ENCODE results near the gene CACNB2. TPM values are rescaled to one million over a fixed set of nuclear protein-coding genes. Genes with fewer than 3 reads are reported as not detected.

CACNB2 gene
- total and polyA plus RNA-seq, 2 of the 13 experiments (the other 11 are each of a cell fraction or from before 2014, with no cell fraction given): not detected

DNA sequence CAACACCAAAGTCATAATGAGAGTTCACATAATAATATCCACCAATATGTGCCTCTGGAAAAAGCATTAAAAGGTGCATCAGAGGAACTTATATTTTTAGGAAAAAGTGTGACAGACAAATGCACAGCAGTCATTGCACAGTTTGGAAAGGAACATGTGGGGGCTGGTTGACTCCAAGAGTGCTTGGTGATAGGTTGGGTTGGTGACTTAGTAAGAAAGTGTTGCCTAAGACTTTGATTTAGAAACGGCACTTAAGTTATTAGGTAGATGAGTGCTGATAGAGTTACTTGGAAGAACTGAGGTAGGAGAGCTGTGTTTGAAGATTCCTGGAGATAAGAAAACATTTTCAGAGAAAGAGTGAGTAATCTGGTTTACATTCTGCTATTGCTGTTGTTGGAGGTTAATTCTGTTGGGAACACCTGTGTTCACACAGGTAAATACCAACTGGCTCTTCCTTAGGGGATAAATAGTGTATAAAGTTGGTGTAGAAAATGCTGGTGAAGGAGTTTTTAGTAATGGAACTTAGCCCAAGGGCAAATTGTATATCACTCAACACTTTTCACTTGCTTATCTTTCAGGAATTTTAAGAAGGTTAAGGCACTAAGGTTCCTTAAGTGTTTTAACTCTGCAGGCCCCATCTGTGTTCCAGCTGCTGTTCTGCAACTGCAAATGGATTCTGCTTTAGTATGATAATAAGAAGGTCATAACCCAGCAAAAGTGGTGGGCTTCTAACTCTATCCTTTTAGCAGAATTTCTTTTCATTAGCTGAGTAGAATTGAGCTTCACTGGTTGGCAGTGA lies 315.1 kb downstream of the CACNB2 start:
- H3K4me3 ChIP-seq (replicated peaks in 1 of 3; ENCODE audit: insufficient read depth in 1 of 3, low read depth in 2 of 3, low read length in 3 of 3): no peak overlapping the region
- no peaks in the 10 kb centered on the region; a peak in 1 of 5 replicates for H3K27me3 ChIP-seq (ENCODE audit: control insufficient read depth in 1 of 2, insufficient read depth in 2 of 2, low read length in 2 of 2)
- no peak overlapping the region for H3K4me2 ChIP-seq (ENCODE audit: low read depth, low read length)
- H3K4me1 ChIP-seq (ENCODE audit: insufficient read depth, low read length): no peaks in the 10 kb centered on the region
- H3K9ac ChIP-seq (ENCODE audit: insufficient read depth, low read depth, low read length): no peak overlapping the region
- H3K9me3 ChIP-seq (ENCODE audit: low read length): no peaks in the 10 kb centered on the region
- no peaks in the 10 kb centered on the region for H3K36me3 ChIP-seq (replicated peaks in 1 of 2; ENCODE audit: control insufficient read depth in 1 of 2, insufficient read depth in 2 of 2, low read length in 2 of 2)
- intact Hi-C loops (cut with micrococcal nuclease; ENCODE audit: unreplicated experiment) (no loop called here), in situ Hi-C loops (cut with HindIII; ENCODE audit: extremely low pct_ligation_motif_present, low pct_unique_long_range_greater_than_20kb) (no loop called here)
- no peaks in the 10 kb centered on the region for H3K79me2 ChIP-seq (ENCODE audit: insufficient read depth, low read length)
- TF ChIP-seq, protein P1, sequence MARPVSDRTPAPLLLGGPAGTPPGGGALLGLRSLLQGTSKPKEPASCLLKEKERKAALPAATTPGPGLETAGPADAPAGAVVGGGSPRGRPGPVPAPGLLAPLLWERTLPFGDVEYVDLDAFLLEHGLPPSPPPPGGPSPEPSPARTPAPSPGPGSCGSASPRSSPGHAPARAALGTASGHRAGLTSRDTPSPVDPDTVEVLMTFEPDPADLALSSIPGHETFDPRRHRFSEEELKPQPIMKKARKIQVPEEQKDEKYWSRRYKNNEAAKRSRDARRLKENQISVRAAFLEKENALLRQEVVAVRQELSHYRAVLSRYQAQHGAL (CRISPR knock-in tag; IDR thresholded peaks at IDR 0.05; ENCODE audit: not compliant biosample characterization): no peak
- TF ChIP-seq ZMYM2 (CRISPR knock-in tag; IDR thresholded peaks at IDR 0.05) (no peak), AKAP8 (CRISPR knock-in tag; IDR thresholded peaks at IDR 0.05) (no peak), ATAD3A (CRISPR knock-in tag; IDR thresholded peaks at IDR 0.05) (no peak), ZNF292 (CRISPR knock-in tag; IDR thresholded peaks at IDR 0.05; ENCODE audit: borderline replicate concordance, low read depth) (no peak)
- TF ChIP-seq, protein P2, sequence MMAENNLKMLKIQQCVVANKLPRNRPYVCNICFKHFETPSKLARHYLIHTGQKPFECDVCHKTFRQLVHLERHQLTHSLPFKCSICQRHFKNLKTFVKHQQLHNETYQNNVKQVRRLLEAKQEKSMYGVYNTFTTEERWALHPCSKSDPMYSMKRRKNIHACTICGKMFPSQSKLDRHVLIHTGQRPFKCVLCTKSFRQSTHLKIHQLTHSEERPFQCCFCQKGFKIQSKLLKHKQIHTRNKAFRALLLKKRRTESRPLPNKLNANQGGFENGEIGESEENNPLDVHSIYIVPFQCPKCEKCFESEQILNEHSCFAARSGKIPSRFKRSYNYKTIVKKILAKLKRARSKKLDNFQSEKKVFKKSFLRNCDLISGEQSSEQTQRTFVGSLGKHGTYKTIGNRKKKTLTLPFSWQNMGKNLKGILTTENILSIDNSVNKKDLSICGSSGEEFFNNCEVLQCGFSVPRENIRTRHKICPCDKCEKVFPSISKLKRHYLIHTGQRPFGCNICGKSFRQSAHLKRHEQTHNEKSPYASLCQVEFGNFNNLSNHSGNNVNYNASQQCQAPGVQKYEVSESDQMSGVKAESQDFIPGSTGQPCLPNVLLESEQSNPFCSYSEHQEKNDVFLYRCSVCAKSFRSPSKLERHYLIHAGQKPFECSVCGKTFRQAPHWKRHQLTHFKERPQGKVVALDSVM (CRISPR knock-in tag; IDR thresholded peaks at IDR 0.05): no peak
- H4K20me1 ChIP-seq (ENCODE audit: insufficient read depth, low read length): no peaks in the 10 kb centered on the region
- H2AFZ ChIP-seq (ENCODE audit: low read length): no peak overlapping the region
- ChIA-PET CTCF (ENCODE audit: low intra/inter-chr PET ratio, low total read pairs) (no interaction called here), POLR2A (no interaction called here)
- FAIRE-seq (no peak), ATAC-seq (no peak), DNase-seq (ENCODE audit: low spot score) (no peak)
- H3K27ac ChIP-seq (ENCODE audit: extremely low read length, insufficient read depth, low read length): no peak overlapping the region
- WGBS (ENCODE audit: low lambda C conversion rate): 0% methylated on average over 1 of the region's 1 CpG
- BruUV-seq (replicated peaks): no TSS peak
